IMR-90 (cell line): ENCODE measurements around the gene ISLR2. TPM values are rescaled to one million over a fixed set of nuclear protein-coding genes. Genes with fewer than 3 reads are reported as not detected.

Source experiments
- ATAC-seq: fragments of 200-7000 bp; cut with Tn5 transposase; 2 replicates; pipeline ENCODE4 v1.9.1; 2020; ENCODE audit warnings: low read depth, mild to moderate bottlenecking, moderate library complexity
- BruUV-seq: library from RNA; stranded (reverse); fragments of 400-500 nt; replicated peaks from 2 replicates; lab custom pipeline; 2021; lab: Mats Ljungman, UMichigan
- CTCF ChIA-PET: fragments of 300-600 bp; formaldehyde crosslinking; extraction: SDS; loops from one replicate; lab custom pipeline; 2021; ENCODE audit warnings: antibody characterized with exemption; lab: Yijun Ruan, JAX
- POLR2A ChIA-PET: fragments of 300-600 bp; sonication (Branson Sonifier 250); formaldehyde crosslinking; loops from one replicate; lab custom pipeline; 2022; ENCODE audit warnings: antibody characterized with exemption; ENCODE audit not compliant: unreplicated experiment; lab: Charles Lee
- DNase-seq: peaks from one replicate; pipeline ENCODE4 v3.0.0; 2013
- H2AFZ ChIP-seq: replicated peaks from 2 replicates; pipeline ENCODE3; 2013; ENCODE audit warnings: low read length, mild to moderate bottlenecking; ENCODE audit not compliant: poor library complexity
- H2AK5ac ChIP-seq: 2 replicates; pipeline ENCODE4 v1.6.1; 2013; ENCODE audit warnings: low read depth, low read length, inconsistent platforms
- H2AK9ac ChIP-seq: replicated peaks from 2 replicates; pipeline ENCODE3; 2013; ENCODE audit warnings: mild to moderate bottlenecking, low read depth, low read length, moderate library complexity; ENCODE audit not compliant: poor library complexity
- H2BK120ac ChIP-seq: 2 replicates; pipeline ENCODE4 v1.6.1; 2013; ENCODE audit warnings: low read depth, low read length, inconsistent platforms
- H2BK15ac ChIP-seq: 3 replicates; pipeline ENCODE4 v1.6.1; 2013; ENCODE audit warnings: low read depth, low read length, inconsistent platforms
- H2BK20ac ChIP-seq: 2 replicates; pipeline ENCODE4 v1.6.1; 2013; ENCODE audit warnings: low read depth, mild to moderate bottlenecking, inconsistent platforms, low read length, moderate library complexity
- H2BK5ac ChIP-seq: 2 replicates; pipeline ENCODE4 v1.6.1; 2013; ENCODE audit warnings: mild to moderate bottlenecking, low read depth, low read length, inconsistent platforms; ENCODE audit not compliant: poor library complexity, severe bottlenecking
- H3K14ac ChIP-seq: replicated peaks from 2 replicates; pipeline ENCODE4 v1.6.1; 2013; ENCODE audit warnings: low read depth, low read length, inconsistent platforms
- H3K18ac ChIP-seq: 2 replicates; pipeline ENCODE4 v1.6.1; 2013; ENCODE audit warnings: low read depth, low read length, control low read depth
- H3K23ac ChIP-seq: 2 replicates; pipeline ENCODE4 v1.6.1; 2013; ENCODE audit warnings: low read depth, low read length, inconsistent platforms
- H3K27ac ChIP-seq: 2 replicates; pipeline ENCODE4 v1.5.1; 2013; ENCODE audit warnings: mild to moderate bottlenecking, control low read depth, low read length; ENCODE audit not compliant: insufficient read depth
- H3K27me3 ChIP-seq: 2 replicates; pipeline ENCODE4 v1.6.1; 2013; ENCODE audit warnings: low read length; ENCODE audit not compliant: control insufficient read depth, insufficient read depth
- H3K36me3 ChIP-seq: 2 replicates; pipeline ENCODE4 v1.6.1; 2013; ENCODE audit warnings: low read length, mixed read lengths; ENCODE audit not compliant: control insufficient read depth, insufficient read depth
- H3K4ac ChIP-seq: 2 replicates; pipeline ENCODE4 v1.6.1; 2013; ENCODE audit warnings: low read depth, low read length, inconsistent platforms
- H3K4me1 ChIP-seq: 2 replicates; pipeline ENCODE4 v1.6.1; 2013; ENCODE audit warnings: low read length, mixed read lengths; ENCODE audit not compliant: control insufficient read depth, insufficient read depth
- H3K4me2 ChIP-seq: 2 replicates; pipeline ENCODE4 v1.6.1; 2013; ENCODE audit warnings: low read depth, mild to moderate bottlenecking, control low read depth, low read length, moderate library complexity
- H3K4me3 ChIP-seq: 2 replicates; pipeline ENCODE4 v1.5.1; 2013; ENCODE audit warnings: low read depth, mild to moderate bottlenecking, control low read depth, low read length, moderate library complexity; ENCODE audit not compliant: insufficient read depth
- H3K56ac ChIP-seq: 2 replicates; pipeline ENCODE4 v1.6.1; 2013; ENCODE audit warnings: low read length, inconsistent platforms; ENCODE audit not compliant: insufficient read depth; ENCODE audit errors: extremely low read depth
- H3K79me1 ChIP-seq, 2 experiments: 2 replicates each; pipeline ENCODE4 v1.6.1; 2013; ENCODE audit warnings: low read length in 2 of 2, inconsistent platforms in 1 of 2, low read depth in 1 of 2
- H3K9ac ChIP-seq: 2 replicates; pipeline ENCODE4 v1.6.1; 2013; ENCODE audit warnings: low read depth, low read length, control low read depth
- H3K9me1 ChIP-seq: 2 replicates; pipeline ENCODE4 v1.6.1; 2013; ENCODE audit warnings: low read length, inconsistent platforms; ENCODE audit not compliant: insufficient read depth
- H3K9me3 ChIP-seq: 2 replicates; pipeline ENCODE4 v1.6.1; 2013; ENCODE audit warnings: low read length; ENCODE audit not compliant: control insufficient read depth, insufficient read depth
- H4K20me1 ChIP-seq: 2 replicates; pipeline ENCODE4 v1.6.1; 2013; ENCODE audit warnings: low read length, inconsistent platforms; ENCODE audit not compliant: insufficient read depth
- H4K5ac ChIP-seq: 2 replicates; pipeline ENCODE4 v1.6.1; 2013; ENCODE audit warnings: mild to moderate bottlenecking, low read depth, low read length, control low read depth
- H4K8ac ChIP-seq, 2 experiments: 2 replicates each; pipeline ENCODE4 v1.6.1; 2013; ENCODE audit warnings: low read depth in 2 of 2, low read length in 2 of 2, control low read depth in 1 of 2, inconsistent platforms in 1 of 2
- H4K91ac ChIP-seq: 2 replicates; pipeline ENCODE4 v1.6.1; 2013; ENCODE audit warnings: low read depth, low read length, inconsistent platforms; ENCODE audit not compliant: insufficient read depth
- MAZ ChIP-seq: IDR thresholded peaks from 2 replicates; pipeline ENCODE4 v1.6.1; 2012; ENCODE audit warnings: low read depth, mild to moderate bottlenecking, low read length, improper control_type of control experiment, moderate library complexity, borderline replicate concordance
- MXI1 ChIP-seq: IDR thresholded peaks from 2 replicates; pipeline ENCODE4 v1.6.1; 2012; ENCODE audit warnings: low read depth, mild to moderate bottlenecking, low read length, moderate library complexity, borderline replicate concordance
- RFX5 ChIP-seq: IDR thresholded peaks from 2 replicates; pipeline ENCODE4 v1.8.0; 2012; ENCODE audit warnings: low read depth, mild to moderate bottlenecking, low read length, moderate library complexity
- SMC3 ChIP-seq: fragments of 150-350 bp; IDR thresholded peaks from 2 replicates; pipeline ENCODE4 v1.6.1; 2016; ENCODE audit warnings: low read depth, mild to moderate bottlenecking, antibody characterized with exemption, low read length, moderate library complexity
- WGBS, 2 experiments: methylation state at CpG; one replicate each; pipeline versions ENCODE4 v1.1.5 to v1.1.7; 2013; ENCODE audit warnings: missing lambda C conversion rate in 2 of 2; ENCODE audit not compliant: insufficient read length in 1 of 2; ENCODE audit errors: extremely low coverage in 2 of 2; 5-methylcytosine and 5-hydroxymethylcytosine counted together
- dilution Hi-C: fragments of 300-500 bp; cut with HindIII; formaldehyde crosslinking; loops from one replicate; pipeline ENCODE4 v1.14.3; 2018; ENCODE audit warnings: low sequenced_read_pairs; ENCODE audit not compliant: unreplicated experiment
- in situ Hi-C: fragments of 300-500 bp; cut with MboI; formaldehyde crosslinking; loops from 3 replicates; pipeline ENCODE4 v1.14.3; 2019; ENCODE audit warnings: low sequenced_read_pairs, inconsistent platforms, mixed read lengths
- intact Hi-C: fragments of 100-400 bp; cut with micrococcal nuclease; formaldehyde crosslinking; loops from 2 replicates; pipeline ENCODE4 v1.10.0; 2022
- polyA plus RNA-seq, 3 experiments: library from polyadenylated mRNA; depleted of rRNA; stranded (reverse); fragments of >200 nt; gene quantifications; 2 replicates each; pipeline ENCODE4 v1.2.3, GENCODE V29; 2012; ENCODE audit warnings: low replicate concordance in 1 of 3
- total RNA-seq: library from RNA; depleted of rRNA; stranded (reverse); fragments of >200 nt; gene quantifications from 2 replicates; pipeline ENCODE4 v1.2.3, GENCODE V29; 2012

The ISLR2 gene
- total and polyA plus RNA-seq, 2 of the 4 experiments (the other 2 are of a cell fraction), result not detected

DNA sequence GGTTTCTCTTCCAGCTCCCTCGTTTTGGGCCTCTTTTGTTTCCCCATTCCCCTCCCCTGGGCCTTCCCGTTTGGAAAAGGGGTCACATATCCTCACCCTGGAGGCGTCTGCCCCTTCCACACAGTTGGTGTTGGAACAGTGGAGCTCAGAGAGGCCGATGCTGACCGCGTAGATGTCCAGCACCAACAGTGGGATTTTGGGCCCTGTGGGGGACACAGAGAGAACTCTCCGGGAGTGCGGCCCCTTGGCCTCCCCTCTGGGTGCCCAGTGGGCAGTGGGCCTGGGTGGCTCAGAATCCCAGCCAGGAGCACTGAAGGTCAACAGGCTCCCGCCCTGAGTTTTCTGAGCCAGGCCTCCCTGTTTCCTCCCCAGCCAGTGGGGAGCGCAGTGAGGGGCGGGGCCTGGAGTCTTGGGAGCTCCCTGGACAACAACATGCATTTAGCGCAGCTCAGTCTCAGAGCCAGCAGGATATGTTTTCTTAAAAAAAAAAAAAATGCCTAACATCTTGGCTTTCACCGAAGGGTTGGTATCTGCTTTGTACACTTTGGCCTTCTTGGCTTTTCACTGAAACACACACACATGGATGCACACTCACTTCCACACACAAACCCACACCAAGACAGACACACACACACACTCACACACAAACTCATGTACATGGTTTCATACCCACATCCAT lies 42.5 kb downstream of the ISLR2 start:
- POLR2A ChIA-PET, result no interaction called here
- dilution Hi-C loops (no loop called here), in situ Hi-C loops (no loop called here), intact Hi-C loops (no loop called here)
- Histone ChIP-seq H2BK20ac (no peak overlapping the region), H3K36me3 (no peaks in the 10 kb centered on the region), H3K4me1 (peaks cover 20% of the 10 kb centered on the region), H3K56ac (no peak overlapping the region), H3K9me1 (peaks cover 5% of the 10 kb centered on the region), H2AK5ac (no peak overlapping the region), H3K79me1 (no peaks in the 10 kb centered on the region), H4K8ac (peak overlapping the region in 1 of 2 experiments; percentile 6; a peak in 1 of 4 replicates), H3K4me2 (no peak overlapping the region), H3K23ac (no peak overlapping the region), H2BK15ac (no peak overlapping the region), H2BK120ac (no peak overlapping the region), H3K27ac (no peak overlapping the region), H2AK9ac (no peak overlapping the region), H2BK5ac (no peak overlapping the region), H3K27me3 (peaks cover 28% of the 10 kb centered on the region), H3K14ac (no peak overlapping the region), H3K4me3 (no peak overlapping the region), H4K91ac (no peak overlapping the region), H4K5ac (peak overlapping the region; percentile 48; the same call in 1 of the 2 replicates), H4K20me1 (peaks cover 2% of the 10 kb centered on the region; the same call in 1 of the 2 replicates), H2AFZ (peak overlapping the region; percentile 59), H3K9ac (no peak overlapping the region), H3K18ac (no peak overlapping the region), H3K4ac (no peak overlapping the region; the same call in 1 of the 2 replicates), H3K9me3 (no peaks in the 10 kb centered on the region)
- ATAC-seq (peak; percentile 90), DNase-seq (peak; percentile 39)
- no peak for TF ChIP-seq MAZ
- TF ChIP-seq SMC3, result no peak
- no peak for TF ChIP-seq MXI1
- TF ChIP-seq RFX5, result no peak
- CTCF ChIA-PET, result interaction anchor here (0.6 kb wide), 1 partner anchor 38 kb away, joined by 3 read pairs; no protein-coding TSS in a partner anchor
- WGBS, 2 experiments, result 15% methylated on average over 3 of the region's 13 CpGs; no CpG with 5 or more reads in 1 of the 2 experiments
- BruUV-seq, result no TSS peak
